ENCODE data around the gene LSM12. TPM values are rescaled to one million over a fixed set of nuclear protein-coding genes. Genes with fewer than 3 reads are reported as not detected.

LSM12 gene
- polyA plus RNA-seq, 1 of the 3 experiments (the other 2 are of a cell fraction), result 26.6 TPM

- no peak overlapping the region for H3K4me3 ChIP-seq (ENCODE audit: low read depth in 2 of 2, low read length in 1 of 2)
- H4K20me1 ChIP-seq (ENCODE audit: insufficient read depth), result no peaks in the 10 kb centered on the region
- TF ChIP-seq CTCF (IDR thresholded peaks at IDR 0.05) (no peak), RCOR1 (IDR thresholded peaks at IDR 0.05; ENCODE audit: low read length) (no peak), NRF1 (IDR thresholded peaks at IDR 0.05; ENCODE audit: low read depth, low read length) (no peak), TEAD4 (IDR thresholded peaks at IDR 0.05; ENCODE audit: borderline replicate concordance, insufficient read depth) (no peak), POLR2AphosphoS5 (IDR thresholded peaks at IDR 0.05; ENCODE audit: low read depth, low read length) (no peak), CHD2 (IDR thresholded peaks at IDR 0.05; ENCODE audit: low read length, partially characterized antibody) (no peak), GATA2 (CRISPR knock-in tag; IDR thresholded peaks at IDR 0.05) (no peak), USF1 (IDR thresholded peaks at IDR 0.05; ENCODE audit: borderline replicate concordance, low read depth) (no peak), ZBTB33 (IDR thresholded peaks at IDR 0.05; ENCODE audit: borderline replicate concordance, low read depth) (no peak)
- H3K36me3 ChIP-seq (replicated peaks in 1 of 2; ENCODE audit: control insufficient read depth in 1 of 2, insufficient read depth in 2 of 2, low read length in 1 of 2), result peaks cover 4 to 12% of the 10 kb centered on the region in 2 experiments
- no peak overlapping the region for H3K9ac ChIP-seq
- no peaks in the 10 kb centered on the region for H3K27me3 ChIP-seq (ENCODE audit: insufficient read depth)
- ChIA-PET POLR2A (no interaction called here), CTCF (interaction anchor here (0.9 to 4.3 kb wide), 4 partner anchors 8 to 44 kb away, joined by 3 to 23 read pairs (median 18); no protein-coding TSS in a partner anchor)
- no peaks in the 10 kb centered on the region for H3K9me3 ChIP-seq
- H3K4me1 ChIP-seq (ENCODE audit: control insufficient read depth in 1 of 2, insufficient read depth in 2 of 2, low read depth in 1 of 2, low read length in 1 of 2), result peaks cover 12 to 15% of the 10 kb centered on the region in 2 experiments; a peak in 3 of 4 replicates
- no peaks in the 10 kb centered on the region for H3K79me2 ChIP-seq (ENCODE audit: insufficient read depth)
- peaks cover 20% of the 10 kb centered on the region for H3F3A ChIP-seq (replicated peaks; ENCODE audit: insufficient read depth)
- DNase-seq, result no peak
- no peak overlapping the region for H2AFZ ChIP-seq (ENCODE audit: low read depth)
- H3K4me2 ChIP-seq, result no peak overlapping the region
- 82% methylated on average over 5 of the region's 5 CpGs for WGBS (ENCODE audit: low lambda C conversion rate)
- H3K9me2 ChIP-seq, result no peaks in the 10 kb centered on the region
- H3K27ac ChIP-seq (ENCODE audit: low read depth in 2 of 2, low read length in 1 of 2), result peak overlapping the region in 1 of 2 experiments; percentile 75; a peak in 1 of 4 replicates
Observed at GRCh38 chr17:44085908-44086307, 19.4 kb upstream of the LSM12 start.

- Histone ChIP-seq H3K79me2 (ENCODE audit: insufficient read depth) (no peaks in the 10 kb centered on the region), H3K4me1 (ENCODE audit: control insufficient read depth in 1 of 2, insufficient read depth in 2 of 2, low read depth in 1 of 2, low read length in 1 of 2) (peaks cover 12 to 15% of the 10 kb centered on the region in 2 experiments; a peak in 3 of 4 replicates), H3K27me3 (ENCODE audit: insufficient read depth) (no peaks in the 10 kb centered on the region), H2AFZ (ENCODE audit: low read depth) (no peak overlapping the region), H3K9me2 (no peaks in the 10 kb centered on the region), H3K9me3 (no peaks in the 10 kb centered on the region), H3F3A (replicated peaks; ENCODE audit: insufficient read depth) (peaks cover 20% of the 10 kb centered on the region), H3K27ac (ENCODE audit: low read depth in 2 of 2, low read length in 1 of 2) (no peak overlapping the region), H4K20me1 (ENCODE audit: insufficient read depth) (no peaks in the 10 kb centered on the region), H3K4me2 (no peak overlapping the region), H3K36me3 (replicated peaks in 1 of 2; ENCODE audit: control insufficient read depth in 1 of 2, insufficient read depth in 2 of 2, low read length in 1 of 2) (peaks cover 6 to 20% of the 10 kb centered on the region in 2 experiments), H3K4me3 (ENCODE audit: low read depth in 2 of 2, low read length in 1 of 2) (no peak overlapping the region), H3K9ac (no peak overlapping the region)
- DNase-seq, result no peak
- ChIA-PET CTCF (interaction anchor here (0.6 to 3.8 kb wide), 18 partner anchors 9 to 206 kb away, joined by 3 to 20 read pairs (median 4); no protein-coding TSS in a partner anchor), POLR2A (no interaction called here)
- WGBS (ENCODE audit: low lambda C conversion rate), result 98% methylated on average over 6 of the region's 7 CpGs
- TF ChIP-seq NRF1 (IDR thresholded peaks at IDR 0.05; ENCODE audit: low read depth, low read length) (no peak), TEAD4 (IDR thresholded peaks at IDR 0.05; ENCODE audit: borderline replicate concordance, insufficient read depth) (no peak), GABPA (IDR thresholded peaks at IDR 0.05; ENCODE audit: low read depth) (no peak), IRF3 (IDR thresholded peaks at IDR 0.05; ENCODE audit: low read depth, low read length) (no peak), EP300 (IDR thresholded peaks at IDR 0.05; ENCODE audit: borderline replicate concordance in 1 of 2, low read depth in 1 of 2, low read length in 1 of 2) (no peak), USF1 (IDR thresholded peaks at IDR 0.05; ENCODE audit: borderline replicate concordance, low read depth) (no peak), MAX (IDR thresholded peaks at IDR 0.05; ENCODE audit: low read depth) (no peak), REST (IDR thresholded peaks at IDR 0.05; ENCODE audit: low read depth, low read length) (no peak), FOXJ3 (CRISPR knock-in tag; IDR thresholded peaks at IDR 0.05) (no peak), CHD2 (IDR thresholded peaks at IDR 0.05; ENCODE audit: low read length, partially characterized antibody) (no peak)
Observed at GRCh38 chr17:44084921-44085320, 18.4 kb upstream of the LSM12 start.
